GM19438 (cell line): ENCODE measurements around the gene ADAMTS20.
"Not testable (repeated sequence)": the region's sequence is repeated elsewhere in the genome, so short reads cannot be mapped to it uniquely, and the experiment has no call there.

ENCODE experiments used
- ATAC-seq: cut with Tn5 transposase; IDR thresholded peaks from one replicate; pipeline ENCODE4 v1.9.1; 2021; ENCODE audit warnings: low read depth; ENCODE audit not compliant: unreplicated experiment

The ADAMTS20 gene, protein sequence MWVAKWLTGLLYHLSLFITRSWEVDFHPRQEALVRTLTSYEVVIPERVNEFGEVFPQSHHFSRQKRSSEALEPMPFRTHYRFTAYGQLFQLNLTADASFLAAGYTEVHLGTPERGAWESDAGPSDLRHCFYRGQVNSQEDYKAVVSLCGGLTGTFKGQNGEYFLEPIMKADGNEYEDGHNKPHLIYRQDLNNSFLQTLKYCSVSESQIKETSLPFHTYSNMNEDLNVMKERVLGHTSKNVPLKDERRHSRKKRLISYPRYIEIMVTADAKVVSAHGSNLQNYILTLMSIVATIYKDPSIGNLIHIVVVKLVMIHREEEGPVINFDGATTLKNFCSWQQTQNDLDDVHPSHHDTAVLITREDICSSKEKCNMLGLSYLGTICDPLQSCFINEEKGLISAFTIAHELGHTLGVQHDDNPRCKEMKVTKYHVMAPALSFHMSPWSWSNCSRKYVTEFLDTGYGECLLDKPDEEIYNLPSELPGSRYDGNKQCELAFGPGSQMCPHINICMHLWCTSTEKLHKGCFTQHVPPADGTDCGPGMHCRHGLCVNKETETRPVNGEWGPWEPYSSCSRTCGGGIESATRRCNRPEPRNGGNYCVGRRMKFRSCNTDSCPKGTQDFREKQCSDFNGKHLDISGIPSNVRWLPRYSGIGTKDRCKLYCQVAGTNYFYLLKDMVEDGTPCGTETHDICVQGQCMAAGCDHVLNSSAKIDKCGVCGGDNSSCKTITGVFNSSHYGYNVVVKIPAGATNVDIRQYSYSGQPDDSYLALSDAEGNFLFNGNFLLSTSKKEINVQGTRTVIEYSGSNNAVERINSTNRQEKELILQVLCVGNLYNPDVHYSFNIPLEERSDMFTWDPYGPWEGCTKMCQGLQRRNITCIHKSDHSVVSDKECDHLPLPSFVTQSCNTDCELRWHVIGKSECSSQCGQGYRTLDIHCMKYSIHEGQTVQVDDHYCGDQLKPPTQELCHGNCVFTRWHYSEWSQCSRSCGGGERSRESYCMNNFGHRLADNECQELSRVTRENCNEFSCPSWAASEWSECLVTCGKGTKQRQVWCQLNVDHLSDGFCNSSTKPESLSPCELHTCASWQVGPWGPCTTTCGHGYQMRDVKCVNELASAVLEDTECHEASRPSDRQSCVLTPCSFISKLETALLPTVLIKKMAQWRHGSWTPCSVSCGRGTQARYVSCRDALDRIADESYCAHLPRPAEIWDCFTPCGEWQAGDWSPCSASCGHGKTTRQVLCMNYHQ (N-terminal part only)

DNA sequence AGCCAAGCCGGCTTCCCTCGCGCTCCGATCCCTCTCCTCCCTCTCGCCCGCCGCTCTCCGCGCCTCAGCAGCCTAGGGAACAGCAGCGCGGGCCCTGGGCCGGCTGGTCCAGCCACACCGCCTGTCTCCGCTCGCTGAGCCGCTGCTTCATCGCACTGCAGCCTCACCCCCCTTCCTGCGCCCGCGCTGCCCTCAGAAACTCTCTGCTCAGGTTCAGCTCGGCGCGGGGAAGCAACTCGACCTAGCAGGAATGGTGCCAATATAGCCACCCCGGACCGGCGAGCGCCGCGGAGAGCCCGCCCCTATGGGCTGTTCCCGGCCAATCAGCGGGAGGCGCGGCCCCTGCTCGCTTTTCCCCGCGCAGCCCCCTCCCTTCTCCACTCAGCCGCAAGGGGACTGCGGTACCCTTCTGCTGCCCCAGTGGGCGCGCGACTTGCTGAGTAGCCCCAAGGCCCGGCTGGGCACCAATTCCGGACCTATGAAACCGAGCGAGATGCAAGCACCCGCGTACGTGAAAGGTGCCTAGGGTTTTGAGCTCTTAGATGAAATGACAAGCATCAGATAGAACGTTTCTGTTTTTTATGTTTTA is at the start of gene ADAMTS20:
ADAMTS20 (minus strand) TSS at position 233 of the 589 bp plus-strand sequence. CDS start 282 bp downstream, outside the sequence.
- ATAC-seq: no peak

DNA sequence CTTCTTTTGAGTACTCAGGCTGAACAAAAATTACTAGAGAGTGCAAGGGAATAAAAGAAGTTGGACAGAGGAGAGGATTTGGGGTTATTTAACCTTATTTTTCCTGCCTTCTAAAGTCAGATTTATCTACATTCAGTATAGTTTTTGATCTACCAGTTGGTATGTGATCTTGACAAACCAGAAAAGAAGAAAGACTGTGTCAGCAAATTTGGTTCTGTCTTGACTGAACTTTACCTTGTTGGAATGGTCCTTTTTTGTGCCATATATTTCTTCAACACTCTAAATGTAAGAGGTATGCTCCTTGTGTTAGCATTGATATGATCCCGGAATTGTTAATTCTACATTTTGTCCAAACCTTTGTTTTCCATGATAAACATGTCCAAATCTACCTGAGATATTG is 47.7 kb upstream of the ADAMTS20 start:
- ATAC-seq: no peak

DNA sequence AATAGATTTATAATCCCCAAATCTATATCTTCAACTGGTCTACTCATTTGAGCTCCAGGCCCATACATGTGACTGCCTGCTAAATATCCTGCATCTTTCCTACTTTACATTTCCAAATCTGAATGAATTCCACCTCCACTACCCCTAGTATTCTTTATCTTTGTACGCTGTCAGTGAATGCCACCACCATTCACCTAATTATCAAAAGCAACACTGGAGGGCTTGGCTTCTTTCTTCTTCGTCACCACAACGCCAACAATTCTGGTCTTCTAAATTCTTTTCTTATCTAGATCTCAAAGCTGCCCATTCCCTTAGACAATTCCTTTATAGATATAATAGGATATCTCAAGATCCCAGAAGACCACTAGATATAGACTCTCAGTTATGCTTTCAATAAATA is 47.1 kb upstream of the ADAMTS20 start:
- no peak for ATAC-seq

DNA sequence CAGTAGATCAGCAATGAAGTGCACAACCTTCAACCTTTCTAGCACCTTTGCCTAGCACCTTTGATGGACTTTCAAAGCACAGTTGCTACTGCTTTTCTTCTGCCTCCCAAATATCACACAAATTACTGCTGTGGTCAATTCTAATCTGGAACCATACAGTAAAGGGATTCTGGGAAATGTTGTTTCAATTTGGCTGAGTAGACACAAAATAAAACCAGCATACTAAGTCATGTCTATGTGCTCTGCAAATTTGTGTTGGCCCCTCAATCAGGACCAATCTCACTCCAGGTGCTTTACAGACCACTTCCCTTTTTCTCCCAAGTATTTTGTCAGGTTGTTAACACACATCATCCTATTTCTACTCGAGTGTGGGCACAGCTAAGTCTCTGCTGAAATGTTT is 38.3 kb upstream of the ADAMTS20 start:
- no peak for ATAC-seq

DNA sequence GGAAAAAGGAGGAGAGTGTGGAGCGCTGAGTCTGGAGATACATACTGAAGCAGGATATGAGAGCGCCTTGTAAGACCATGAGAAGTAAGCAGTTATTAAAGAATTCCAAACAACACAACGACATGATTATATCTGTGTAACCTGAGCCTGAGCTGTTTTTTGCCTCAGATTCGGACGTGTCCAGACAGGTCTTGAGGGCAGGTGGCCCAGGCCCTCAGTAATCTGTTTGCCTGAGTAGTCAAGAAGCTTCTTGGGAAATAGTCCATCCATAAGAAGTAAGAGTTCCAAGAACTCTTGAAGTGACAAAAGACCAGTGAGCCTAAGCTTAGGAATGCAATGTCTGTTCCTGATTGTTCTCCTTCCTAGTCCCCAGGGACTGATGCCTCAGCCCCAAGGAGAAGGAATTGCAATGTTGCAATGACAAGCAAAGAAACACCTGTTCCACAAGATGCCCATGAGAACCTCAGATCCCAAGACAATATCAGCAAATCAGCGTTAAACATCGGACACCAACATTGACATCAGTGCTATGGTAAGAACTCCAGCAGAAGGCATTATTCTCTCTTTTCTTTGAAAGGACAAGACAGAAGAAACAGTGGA is 34.7 kb upstream of the ADAMTS20 start:
- no peak for ATAC-seq

DNA sequence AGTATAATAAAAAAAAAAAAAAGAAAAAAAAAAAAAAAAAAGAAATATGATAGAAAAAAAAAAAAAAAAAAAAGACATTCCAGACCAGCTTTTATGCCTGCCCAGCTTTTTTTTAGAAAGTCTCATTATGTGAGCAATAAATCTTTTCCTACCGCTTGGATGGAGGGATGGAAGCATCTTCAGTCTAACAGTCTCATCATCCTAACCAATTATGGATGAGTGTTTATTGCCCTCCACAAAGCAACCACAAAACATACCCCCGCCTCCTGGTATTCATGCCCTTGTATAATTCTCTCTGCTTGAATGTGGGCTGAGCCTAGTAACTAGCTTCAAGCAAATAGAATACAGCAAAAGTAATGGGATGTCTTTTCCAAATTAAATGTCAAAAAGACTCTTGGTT is 33.7 kb upstream of the ADAMTS20 start:
- no peak for ATAC-seq

DNA sequence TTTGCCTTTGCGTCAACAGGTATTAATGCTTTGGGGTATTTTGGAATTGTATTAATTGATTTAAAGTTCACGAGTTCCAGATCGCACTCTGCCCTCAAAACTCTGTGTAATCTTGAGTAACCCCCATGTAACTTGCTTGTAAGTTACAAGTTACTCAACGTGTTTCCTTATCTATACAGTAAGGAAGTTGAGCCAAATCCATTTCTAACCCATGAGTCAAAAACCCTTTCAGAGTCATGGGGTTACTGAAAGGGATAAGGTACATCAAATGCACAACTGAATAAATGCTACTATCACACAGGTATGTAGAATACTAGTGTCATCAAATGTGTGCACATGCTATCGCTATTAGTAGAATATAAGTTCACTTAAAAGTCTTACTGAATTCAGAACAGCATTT is 28.6 kb upstream of the ADAMTS20 start:
- no peak for ATAC-seq

DNA sequence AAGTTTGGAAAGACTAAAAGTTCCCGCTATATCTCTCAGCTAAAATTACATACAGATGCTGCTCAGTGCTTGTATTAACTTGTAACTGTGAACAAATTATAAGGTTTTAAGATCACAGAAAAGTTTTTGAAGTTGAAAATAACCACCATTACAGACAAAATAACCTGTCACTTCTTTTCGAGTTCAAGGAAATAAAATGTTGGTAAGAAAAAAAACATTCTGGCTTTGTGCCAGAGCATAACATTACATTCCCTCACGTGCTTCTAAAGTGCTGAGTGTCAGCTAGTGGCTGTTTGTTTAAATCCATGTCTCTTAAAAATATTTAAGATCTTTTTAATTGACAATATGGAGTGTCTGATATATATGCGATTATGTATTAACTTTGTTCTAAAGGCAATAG is 27.2 kb upstream of the ADAMTS20 start:
- ATAC-seq: no peak

DNA sequence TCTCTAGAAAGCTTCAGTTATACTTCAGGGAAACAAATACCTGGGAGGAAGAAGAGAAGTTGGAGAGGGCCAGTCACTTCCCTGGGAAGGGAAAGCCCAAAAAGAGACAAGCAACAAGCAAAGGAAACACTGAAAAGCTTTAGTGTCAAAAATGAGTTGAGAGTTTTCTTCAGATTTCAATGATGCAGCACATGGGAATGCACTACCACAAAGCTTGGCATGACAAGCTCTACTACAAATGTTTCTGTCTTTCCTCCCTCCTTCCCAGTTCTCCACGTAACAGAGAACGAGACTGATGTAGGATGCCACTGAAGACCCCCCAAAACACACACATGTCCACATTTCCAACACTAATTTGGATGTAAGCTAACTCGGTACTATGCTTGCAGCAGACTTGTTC is 26.8 kb upstream of the ADAMTS20 start:
- ATAC-seq: no peak

DNA sequence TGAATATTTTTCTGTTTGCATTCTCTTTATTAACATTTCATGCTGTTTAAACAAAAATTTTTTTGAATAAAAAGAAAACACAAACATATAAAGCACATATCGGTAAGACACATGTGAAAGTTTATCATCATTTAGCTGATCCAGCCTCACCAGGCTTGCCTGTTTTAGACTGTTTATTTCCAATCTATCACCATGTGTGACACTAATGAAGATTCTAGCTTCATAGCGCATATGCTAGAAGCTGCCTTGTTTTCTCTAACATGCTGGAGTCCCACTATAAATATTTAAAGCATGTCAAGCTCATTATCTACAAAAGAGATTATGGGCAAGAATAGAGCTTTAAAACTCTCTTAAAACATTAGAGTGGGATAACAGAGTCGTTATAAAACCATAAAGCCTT is 25.4 kb upstream of the ADAMTS20 start:
- ATAC-seq: no peak

DNA sequence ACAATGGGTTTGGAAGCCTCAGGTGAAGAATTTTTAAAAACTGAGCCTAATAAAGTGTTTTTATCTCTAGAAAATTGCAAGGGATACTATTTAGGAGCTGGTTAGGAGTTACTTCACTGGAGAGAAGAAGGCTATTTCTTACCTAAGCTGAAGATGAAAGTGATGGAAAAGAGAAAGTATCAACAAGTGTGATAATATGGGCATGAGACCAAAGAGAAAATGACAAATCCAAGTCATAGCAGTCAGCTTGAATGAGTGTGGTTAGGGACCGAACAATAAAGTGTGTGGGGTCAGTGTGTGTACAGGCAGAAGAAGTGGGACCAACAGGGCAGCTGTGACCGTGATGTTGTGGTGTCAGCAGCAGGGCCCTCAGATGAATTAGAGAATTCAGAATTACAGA is 24.2 kb upstream of the ADAMTS20 start:
- no peak for ATAC-seq

DNA sequence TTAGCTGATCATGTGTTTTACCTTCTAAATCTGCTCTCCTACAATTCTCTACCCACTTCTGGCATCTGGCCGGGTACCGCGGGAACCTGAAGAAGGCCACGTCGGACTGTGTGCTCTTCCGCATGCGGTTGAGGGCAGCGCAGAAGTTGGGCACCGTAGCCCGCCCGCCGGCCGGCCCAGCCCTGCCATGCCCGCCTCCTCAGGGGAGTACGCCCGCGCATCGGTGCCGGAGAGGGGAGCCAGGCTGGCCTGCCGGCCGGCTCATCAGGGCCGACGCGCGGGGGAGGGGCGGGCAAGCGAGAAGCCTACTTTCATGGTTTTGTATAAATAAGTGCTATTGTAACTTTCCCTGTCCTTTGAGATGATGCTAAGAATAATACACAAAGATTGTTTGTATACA is 19.9 kb upstream of the ADAMTS20 start:
- no peak for ATAC-seq

DNA sequence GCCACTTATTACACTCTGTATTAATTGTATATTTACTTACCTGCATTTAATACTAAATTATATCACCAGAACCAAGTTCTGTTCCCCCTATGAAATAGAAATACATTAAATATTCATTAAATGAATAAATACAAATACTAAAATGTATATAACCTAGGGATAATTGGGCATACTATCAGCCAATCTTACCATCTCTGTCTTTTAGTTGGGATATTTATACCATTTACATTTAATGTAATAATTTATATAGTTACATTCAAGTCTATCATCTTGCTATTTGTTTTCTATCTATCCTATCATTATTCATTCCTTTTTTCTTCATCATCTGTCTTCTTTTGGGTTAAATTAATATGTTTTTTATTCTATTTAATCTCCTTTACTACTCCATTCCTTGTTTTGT is 4.1 kb upstream of the ADAMTS20 start:
- ATAC-seq: no peak

DNA sequence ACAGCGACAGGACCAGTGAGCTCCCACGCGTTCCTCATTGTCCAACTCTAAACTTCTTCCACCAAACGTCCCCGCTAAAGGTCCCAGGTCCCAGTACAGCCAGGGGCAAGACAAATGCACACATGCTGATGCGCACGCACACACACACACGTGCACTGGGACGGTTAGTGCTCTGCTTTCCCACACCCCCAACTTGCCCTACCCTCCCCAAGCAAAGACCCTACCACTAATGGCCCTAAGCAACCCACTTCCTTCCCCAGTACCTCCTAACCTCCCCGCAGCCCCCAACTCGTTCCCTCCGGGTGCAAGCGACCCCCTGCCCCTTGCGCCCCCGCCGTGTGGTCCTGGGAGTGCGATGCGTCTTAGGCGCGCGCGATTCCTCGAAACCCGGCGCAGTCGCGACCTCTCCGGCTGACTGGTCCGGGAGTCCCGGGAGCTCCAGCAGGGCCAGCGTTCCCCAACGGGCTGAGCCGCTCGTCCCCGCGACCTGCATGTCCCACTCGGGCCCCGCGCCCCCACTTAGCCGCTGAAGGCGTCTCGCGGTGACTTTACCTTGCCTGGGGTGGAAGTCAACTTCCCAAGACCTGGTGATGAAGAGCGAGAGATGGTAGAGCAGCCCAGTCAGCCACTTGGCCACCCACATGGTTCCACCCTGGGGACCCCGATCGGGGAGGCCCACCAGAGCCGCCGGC is 578 bp downstream of the ADAMTS20 start:
- ATAC-seq: no peak

DNA sequence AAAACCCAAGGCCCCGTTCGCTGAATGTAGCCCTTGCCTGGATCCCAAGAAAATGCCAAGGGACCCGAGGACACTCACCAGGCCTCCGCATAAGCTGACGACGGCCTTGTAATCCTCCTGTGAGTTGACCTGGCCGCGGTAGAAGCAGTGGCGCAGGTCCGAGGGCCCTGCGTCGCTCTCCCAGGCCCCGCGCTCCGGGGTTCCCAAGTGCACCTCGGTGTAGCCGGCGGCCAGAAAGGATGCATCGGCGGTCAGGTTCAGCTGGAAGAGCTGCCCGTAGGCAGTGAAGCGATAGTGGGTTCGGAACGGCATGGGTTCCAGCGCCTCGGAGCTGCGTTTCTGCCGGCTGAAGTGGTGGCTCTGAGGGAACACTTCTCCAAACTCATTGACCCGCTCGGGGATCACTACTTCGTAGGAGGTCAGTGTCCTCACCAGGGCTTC is 1.2 kb downstream of the ADAMTS20 start:
- ATAC-seq: no peak

DNA sequence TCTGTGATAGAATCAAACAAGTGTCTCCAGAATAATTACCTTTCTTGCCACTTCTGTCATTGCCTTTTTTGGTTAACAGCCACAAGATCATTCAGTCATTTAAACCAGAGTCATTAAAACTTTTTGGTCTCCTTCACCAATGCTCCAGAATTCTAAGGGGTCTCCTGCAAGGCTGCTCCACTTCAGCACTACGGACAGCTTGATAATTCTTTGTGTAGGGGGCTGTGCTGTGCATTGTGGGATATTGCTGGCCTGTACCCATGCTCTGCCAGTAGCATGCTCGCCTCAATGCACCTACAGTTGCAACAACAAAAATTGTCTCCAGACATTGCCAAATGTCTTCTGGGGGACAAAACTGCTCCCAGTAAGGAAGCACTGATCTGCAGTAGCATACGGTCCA is 7.3 kb downstream of the ADAMTS20 start:
- no peak for ATAC-seq

DNA sequence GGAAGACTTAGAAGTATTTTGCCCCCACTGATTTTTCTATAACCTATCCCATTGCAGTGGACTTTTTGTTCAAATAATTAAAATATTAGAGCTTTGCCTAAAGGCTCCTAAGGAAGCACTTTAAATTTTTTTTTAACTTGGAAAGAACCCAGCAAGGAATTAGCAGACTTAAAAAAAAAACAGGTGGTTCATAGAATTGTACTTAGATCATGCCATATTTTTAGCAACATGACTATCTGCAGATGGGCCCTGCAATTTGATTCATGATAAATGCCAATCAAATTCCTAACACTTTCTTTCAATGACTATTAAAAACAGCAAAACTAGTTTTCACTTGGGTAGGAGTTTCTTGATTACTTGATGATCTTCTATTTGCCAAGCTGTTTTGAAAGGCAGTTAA is 11.5 kb downstream of the ADAMTS20 start:
- no peak for ATAC-seq

DNA sequence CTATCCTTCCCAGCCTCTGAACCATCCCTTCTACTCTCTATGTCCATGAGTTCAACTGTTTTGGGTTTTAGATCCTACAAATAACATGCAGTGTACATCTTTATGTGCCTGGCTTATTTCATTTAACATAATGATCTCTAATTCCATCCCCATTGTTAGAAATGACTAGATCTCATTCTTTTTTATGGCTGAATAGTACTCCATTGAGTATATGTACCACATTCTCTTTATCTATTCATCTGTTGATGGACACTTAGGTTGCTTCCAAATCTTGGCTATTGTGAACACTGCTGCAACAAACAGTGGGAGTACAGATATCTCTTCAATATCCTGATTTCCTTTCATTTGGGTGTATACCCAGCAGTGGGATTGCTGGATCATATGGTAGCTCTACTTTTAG is 14.3 kb downstream of the ADAMTS20 start:
- ATAC-seq: not testable (repeated sequence)

DNA sequence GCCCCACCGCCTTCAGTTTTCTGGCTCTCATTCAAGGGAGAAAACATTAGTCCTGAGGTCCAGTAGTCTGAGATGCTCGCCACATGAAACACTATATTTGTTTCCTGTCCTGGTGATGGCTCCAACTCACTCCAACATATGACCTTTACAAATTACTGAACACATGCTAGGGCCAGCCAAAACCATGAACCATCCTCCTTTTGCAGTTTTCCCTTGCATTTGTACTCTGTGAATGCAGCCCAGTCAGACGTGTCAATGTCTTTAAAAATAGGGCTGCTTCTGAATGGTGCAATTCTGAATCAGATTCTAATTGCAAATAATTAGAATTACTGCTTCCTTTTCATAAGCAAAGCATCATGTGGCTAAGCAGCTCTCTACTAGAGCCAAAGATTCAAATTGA is 36.0 kb downstream of the ADAMTS20 start:
- ATAC-seq: no peak

DNA sequence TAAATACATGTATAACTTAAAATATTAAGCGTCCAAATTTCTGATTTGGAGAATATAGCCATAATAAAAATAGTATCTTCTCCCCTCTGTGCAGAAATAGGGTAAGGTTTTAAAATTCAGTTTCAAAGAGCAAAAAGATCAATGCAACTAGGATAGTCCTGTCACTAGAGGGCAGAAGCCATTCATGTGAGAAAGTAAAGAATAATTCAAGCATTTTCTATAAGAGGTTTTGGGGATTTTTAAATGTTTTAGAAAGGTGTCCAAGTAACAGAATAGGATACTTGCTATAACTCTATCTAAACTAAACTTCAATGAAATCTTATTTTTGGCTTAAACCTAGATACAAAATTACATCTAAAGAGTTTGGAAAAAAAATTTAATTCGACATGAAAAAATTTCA is 50.3 kb downstream of the ADAMTS20 start:
- ATAC-seq: no peak
